K562 (cell line): ENCODE measurements around the gene PLXDC1. TPM values are rescaled to one million over a fixed set of nuclear protein-coding genes. Genes with fewer than 3 reads are reported as not detected.

ENCODE experiments used
- ATAC-seq: fragments of 200-7000 bp; cut with Tn5 transposase; 3 replicates; pipeline ENCODE4 v1.9.1; 2020; ENCODE audit warnings: moderate library complexity
- BruUV-seq: library from RNA; stranded (reverse); fragments of 400-500 nt; replicated peaks from 2 replicates; lab custom pipeline; 2021; lab: Mats Ljungman, UMichigan
- CTCF ChIA-PET: fragments of 300-600 bp; formaldehyde crosslinking; extraction: SDS; loops from one replicate; lab custom pipeline; 2021; ENCODE audit warnings: low intra/inter-chr PET ratio; lab: Yijun Ruan, JAX
- POLR2A ChIA-PET: fragments of 300-600, 350-650 bp; sonication (Branson Sonifier 250); formaldehyde crosslinking; extraction: SDS; loops from one replicate; lab custom pipeline; 2021; ENCODE audit warnings: antibody characterized with exemption, inconsistent platforms; lab: Yijun Ruan, JAX
- DNase-seq, 4 experiments: peaks; one replicate each; pipeline versions ENCODE4 v3.0.0 to v3.0.0-alpha.2; 2011 to 2018; ENCODE audit warnings: low spot score in 3 of 4, mixed read lengths in 3 of 4; ENCODE audit errors: extremely low read depth in 1 of 4
- FAIRE-seq: peaks from 2 replicates; lab custom pipeline; 2011; peaks lifted over from hg19 to GRCh38; lab: Jason Lieb, UNC
- H2AFZ ChIP-seq: 2 replicates; pipeline ENCODE4 v1.6.0; 2011; ENCODE audit warnings: low read depth, low read length, control low read depth, inconsistent platforms
- H3K27ac ChIP-seq: fragments of 200-600 bp; 3 replicates; pipeline ENCODE4 v1.8.0; 2011; ENCODE audit warnings: low read depth, mild to moderate bottlenecking, control low read depth, inconsistent platforms, low read length, moderate library complexity, mixed read lengths; ENCODE audit errors: extremely low read depth
- H3K27me3 ChIP-seq, 2 experiments: fragments of 300-600 bp in 1 of 2; 2 replicates in 1 of 2; 3 replicates in 1 of 2; pipeline versions ENCODE4 v1.6.0 to v1.8.0; 2011; ENCODE audit warnings: inconsistent platforms in 2 of 2, low read length in 2 of 2, mild to moderate bottlenecking in 1 of 2, mixed read lengths in 1 of 2, moderate library complexity in 1 of 2; ENCODE audit not compliant: control insufficient read depth in 2 of 2, insufficient read depth in 2 of 2
- H3K36me3 ChIP-seq: fragments of 300-600 bp; 3 replicates; pipeline ENCODE4 v1.8.0; 2011; ENCODE audit warnings: mild to moderate bottlenecking, low read length, inconsistent platforms; ENCODE audit not compliant: control insufficient read depth, insufficient read depth
- H3K4me1 ChIP-seq, 2 experiments: fragments of 200-600 bp in 1 of 2; replicated peaks in 1 of 2; 2 replicates in 1 of 2; 3 replicates in 1 of 2; pipeline versions ENCODE4 v1.5.1 to v1.8.0; 2011; ENCODE audit warnings: inconsistent platforms in 2 of 2, low read length in 2 of 2, mild to moderate bottlenecking in 1 of 2, mixed read lengths in 1 of 2, moderate library complexity in 1 of 2; ENCODE audit not compliant: control insufficient read depth in 2 of 2, insufficient read depth in 2 of 2
- H3K4me2 ChIP-seq: 2 replicates; pipeline ENCODE4 v1.6.1; 2011; ENCODE audit warnings: low read length, control low read depth, inconsistent platforms, mixed read lengths; ENCODE audit not compliant: insufficient read depth
- H3K4me3 ChIP-seq: fragments of 200-600 bp; sonication (generic), shearing (Covaris generic); 2 replicates; pipeline ENCODE4 v1.5.1; 2016; ENCODE audit warnings: control low read depth, inconsistent platforms
- H3K79me2 ChIP-seq: fragments of 200-600 bp; 3 replicates; pipeline ENCODE4 v1.8.0; 2011; ENCODE audit warnings: low read length, inconsistent platforms; ENCODE audit not compliant: control insufficient read depth, insufficient read depth
- H3K9ac ChIP-seq, 2 experiments: 2 replicates each; pipeline versions ENCODE4 v1.6.0 to v1.6.1; 2011; ENCODE audit warnings: low read depth in 2 of 2, low read length in 2 of 2, control low read depth in 1 of 2, inconsistent platforms in 1 of 2, mild to moderate bottlenecking in 1 of 2, mixed read lengths in 1 of 2; ENCODE audit not compliant: insufficient read depth in 1 of 2
- H3K9me1 ChIP-seq: one replicate; pipeline ENCODE4 v1.6.0; 2011; ENCODE audit warnings: inconsistent platforms, mild to moderate bottlenecking, low read length, moderate library complexity; ENCODE audit not compliant: control insufficient read depth, insufficient read depth
- H3K9me3 ChIP-seq: replicated peaks from 2 replicates; pipeline ENCODE4 v1.5.1; 2011; ENCODE audit warnings: low read depth, low read length, inconsistent platforms; ENCODE audit not compliant: control insufficient read depth, insufficient read depth
- H4K20me1 ChIP-seq: replicated peaks from 2 replicates; pipeline ENCODE4 v1.6.1; 2011; ENCODE audit warnings: low read length, inconsistent platforms, mixed read lengths; ENCODE audit not compliant: control insufficient read depth, insufficient read depth
- CHD4 ChIP-seq: fragments of 200-600 bp; sonication (generic); IDR thresholded peaks from 3 replicates; pipeline ENCODE4 v1.6.1; 2012; ENCODE audit warnings: low read depth, mild to moderate bottlenecking, mixed read lengths, low read length, inconsistent platforms; ENCODE audit not compliant: insufficient read depth, insufficient replicate concordance, poor library complexity, severe bottlenecking
- CREBBP ChIP-seq: IDR thresholded peaks from one replicate; pipeline ENCODE4 v1.6.1; 2012; ENCODE audit warnings: low read depth, mild to moderate bottlenecking, control low read depth, inconsistent platforms, low read length
- ILF3 ChIP-seq: fragments of 450-650 bp; IDR thresholded peaks from 2 replicates; pipeline ENCODE4 v1.6.1; 2018; ENCODE audit warnings: antibody characterized with exemption, mild to moderate bottlenecking, moderate library complexity, borderline replicate concordance
- L3MBTL2 ChIP-seq: fragments of 450-650 bp; IDR thresholded peaks from 2 replicates; pipeline ENCODE4 v1.6.1; 2016; ENCODE audit warnings: mild to moderate bottlenecking, moderate library complexity
- MTA2 ChIP-seq: fragments of 450-650 bp; IDR thresholded peaks from 2 replicates; pipeline ENCODE4 v1.6.1; 2016; ENCODE audit warnings: low read depth
- NFATC3 ChIP-seq: fragments of 450-650 bp; IDR thresholded peaks from 2 replicates; pipeline ENCODE4 v1.6.1; 2017; ENCODE audit warnings: mild to moderate bottlenecking
- RAD21 ChIP-seq, 2 experiments: fragments of 250-450 bp in 1 of 2; fragments of 450-650 bp in 1 of 2; sonication (Bioruptor Pico) in 1 of 2; formaldehyde crosslinking in 1 of 2; IDR thresholded peaks in 1 of 2; conservative IDR thresholded peaks in 1 of 2; 2 replicates each; pipeline versions ENCODE4 v1.4.0 to v1.8.0; 2020 to 2022; ENCODE audit warnings: mild to moderate bottlenecking in 2 of 2, moderate library complexity in 1 of 2
- ZKSCAN8 ChIP-seq: fragments of 200-800 bp; sonication (Bioruptor generic); IDR thresholded peaks from 2 replicates; pipeline ENCODE4 v1.6.1; 2016; ENCODE audit warnings: missing genetic modification characterization, missing compliant biosample characterization
- ZNF263 ChIP-seq: sonication (generic); formaldehyde crosslinking; IDR thresholded peaks from 2 replicates; pipeline ENCODE4 v1.8.0; 2022; ENCODE audit warnings: mild to moderate bottlenecking, missing genetic modification reagents, borderline replicate concordance
- WGBS: fragments of 100-300 bp; shearing (Covaris generic); methylation state at CpG from one replicate; pipeline ENCODE4 v1.1.6; 2016; ENCODE audit warnings: low coverage, mixed read lengths; ENCODE audit not compliant: insufficient coverage; ENCODE audit errors: missing lambda C conversion rate; 5-methylcytosine and 5-hydroxymethylcytosine counted together
- in situ Hi-C: fragments of 300-500 bp; cut with MboI; formaldehyde crosslinking; loops from 4 replicates; pipeline ENCODE4 v1.15.0; 2018; ENCODE audit warnings: inconsistent platforms, mixed read lengths
- intact Hi-C: fragments of 100-400 bp; cut with micrococcal nuclease; formaldehyde crosslinking; loops from 2 replicates; pipeline ENCODE4 v1.14.2; 2022
- polyA plus RNA-seq, 8 experiments: library from polyadenylated mRNA; depleted of rRNA in 4 of 8; stranded (reverse) in 5 of 8; unstranded in 3 of 8; fragments of >200 nt; fragmentation: Nextera tagmentation in 2 of 8; fragmentation: Illumina TruSeq in 1 of 8; extraction: Ambion mirVana in 2 of 8; extraction: Trizol in 1 of 8; gene quantifications; 2 replicates each; pipeline versions ENCODE4 v1.2.1 to v1.2.3, GENCODE V29; 2011 to 2014; ENCODE audit warnings: inconsistent platforms in 1 of 8, missing spikeins in 1 of 8
- total RNA-seq, 7 experiments: library from RNA; depleted of rRNA in 6 of 7; stranded (reverse); fragments of >200 nt in 6 of 7; fragmentation: Illumina TruSeq in 2 of 7; extraction: Trizol in 2 of 7; gene quantifications; 2 replicates each; pipeline versions ENCODE4 v1.2.1 to v1.2.3, GENCODE V29; 2011 to 2021; ENCODE audit warnings: low replicate concordance in 1 of 7
- TF ChIP-seq, protein P1 (sequence below), 2 experiments: IDR thresholded peaks in 1 of 2; conservative IDR thresholded peaks in 1 of 2; 2 replicates each; pipeline ENCODE4 v1.6.1; 2016; ENCODE audit warnings: low read depth in 2 of 2, mild to moderate bottlenecking in 1 of 2, missing compliant biosample characterization in 1 of 2, missing genetic modification characterization in 1 of 2, moderate library complexity in 1 of 2

Gene PLXDC1
- total and polyA plus RNA-seq, 9 of the 15 experiments (the other 6 are each of a cell fraction or from before 2014, with no cell fraction given), result not detected

DNA sequence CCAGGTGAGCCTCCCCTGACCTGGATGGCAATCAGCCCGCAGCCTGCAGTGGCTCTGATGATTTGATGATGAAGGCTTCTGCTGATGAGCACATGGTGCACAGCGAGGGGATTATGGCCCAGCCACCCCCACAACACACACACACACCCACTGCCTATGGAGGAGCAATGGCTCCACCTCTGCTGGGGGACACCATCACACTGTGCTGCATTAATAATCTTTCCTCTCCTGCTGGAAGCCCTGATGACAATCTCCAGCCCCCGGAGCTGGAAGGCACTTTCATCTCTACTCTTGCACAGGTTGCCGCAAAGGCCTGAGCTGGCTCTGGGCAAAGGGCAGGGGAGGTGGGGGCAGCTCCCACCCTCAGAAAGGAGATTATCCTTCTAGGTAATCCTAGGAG, 79.9 kb downstream of the PLXDC1 start (continued):
- no peak for TF ChIP-seq MTA2
- no peak for TF ChIP-seq L3MBTL2
- TF ChIP-seq, all 486 proteins: peak for 0

DNA sequence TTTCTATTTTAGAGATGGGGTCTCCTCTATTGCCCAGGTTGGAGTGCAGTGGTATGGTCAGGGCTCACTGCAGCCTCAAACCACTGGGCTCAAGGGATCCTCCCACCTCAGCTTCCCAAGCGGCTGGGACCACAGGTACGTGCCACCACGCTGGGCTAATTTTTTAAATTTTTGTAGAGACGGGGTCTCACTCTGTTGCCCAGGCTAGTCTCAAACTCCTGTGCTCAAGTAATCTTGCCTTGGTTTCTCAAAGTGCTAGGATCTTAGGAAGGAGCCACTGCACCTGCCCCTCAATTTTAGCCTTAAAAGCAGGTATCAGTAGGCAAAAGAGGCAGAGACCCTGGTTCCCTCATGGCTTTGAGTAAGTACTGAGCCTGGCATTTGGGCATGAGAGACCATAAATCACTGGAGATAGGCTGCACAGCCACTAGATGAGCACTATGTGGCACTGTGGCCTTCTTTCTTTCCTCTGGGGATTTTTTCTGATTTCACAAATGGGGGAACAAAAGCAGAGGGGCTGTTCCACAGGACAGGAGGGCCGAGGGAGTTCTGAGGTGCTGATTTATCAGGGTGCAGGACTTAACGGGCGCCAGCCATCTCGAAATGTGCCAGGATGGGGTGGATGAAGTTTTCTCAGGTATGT, 82.2 kb downstream of the PLXDC1 start:
- Histone ChIP-seq H3K27me3 (peaks cover 33 to 65% of the 10 kb centered on the region in 2 experiments; a peak in 4 of 5 replicates), H3K4me2 (no peak overlapping the region), H3K4me1 (no peaks in the 10 kb centered on the region; a peak in 1 of 5 replicates), H3K4me3 (no peak overlapping the region), H3K36me3 (no peaks in the 10 kb centered on the region), H4K20me1 (peaks cover 5% of the 10 kb centered on the region; the same call in 1 of the 2 replicates), H2AFZ (no peak overlapping the region), H3K9me3 (no peaks in the 10 kb centered on the region), H3K27ac (no peak overlapping the region), H3K79me2 (no peaks in the 10 kb centered on the region), H3K9me1 (no peaks in the 10 kb centered on the region), H3K9ac (no peak overlapping the region)
- WGBS, result 3% methylated on average over 8 of the region's 8 CpGs
- ATAC-seq, result peak; percentile 69
- CTCF ChIA-PET, result interaction anchor here (1.2 to 2.3 kb wide), 2 partner anchors 83 to 106 kb away, joined by 6 to 11 read pairs; no protein-coding TSS in a partner anchor
- in situ Hi-C loops (no loop called here), intact Hi-C loops (loop anchor here (5.0 to 10.0 kb wide), 2 partner anchors 83 to 84 kb away; partner anchors contain the start of gene PLXDC1)
- DNase-seq, result peak in 3 of 4 experiments; percentile 25 to 48 (median 35)
- POLR2A ChIA-PET, result interaction anchor here (0.7 kb wide), 1 partner anchor 73 kb away, joined by 3 read pairs; no protein-coding TSS in a partner anchor
- FAIRE-seq, result peak; percentile 75
- BruUV-seq, result no TSS peak
- TF ChIP-seq, protein P1, sequence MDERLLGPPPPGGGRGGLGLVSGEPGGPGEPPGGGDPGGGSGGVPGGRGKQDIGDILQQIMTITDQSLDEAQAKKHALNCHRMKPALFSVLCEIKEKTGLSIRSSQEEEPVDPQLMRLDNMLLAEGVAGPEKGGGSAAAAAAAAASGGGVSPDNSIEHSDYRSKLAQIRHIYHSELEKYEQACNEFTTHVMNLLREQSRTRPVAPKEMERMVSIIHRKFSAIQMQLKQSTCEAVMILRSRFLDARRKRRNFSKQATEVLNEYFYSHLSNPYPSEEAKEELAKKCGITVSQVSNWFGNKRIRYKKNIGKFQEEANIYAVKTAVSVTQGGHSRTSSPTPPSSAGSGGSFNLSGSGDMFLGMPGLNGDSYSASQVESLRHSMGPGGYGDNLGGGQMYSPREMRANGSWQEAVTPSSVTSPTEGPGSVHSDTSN (CRISPR knock-in tag; IDR thresholded peaks at IDR 0.05; ENCODE audit: low read depth), result peak; percentile 45; the same call in 1 of the 2 replicates
- TF ChIP-seq, protein P1 (tag; conservative IDR thresholded peaks at IDR 0.05; ENCODE audit: low read depth), result peak; percentile 95
- TF ChIP-seq ZNF263 (CRISPR knock-in tag) (no peak), RAD21 (CRISPR knock-in tag; conservative IDR thresholded peaks at IDR 0.05 in 1 of 2, IDR thresholded peaks at IDR 0.05 in 1 of 2) (peak; percentile 44 to 59), ILF3 (no peak), ZKSCAN8 (no peak), NFATC3 (no peak), CHD4 (no peak), CREBBP (no peak)
